ENCODE data around the gene KCND2.
"Not testable (repeated sequence)": the region's sequence is repeated elsewhere in the genome, so short reads cannot be mapped to it uniquely, and the experiment has no call there.

The KCND2 gene

DNA sequence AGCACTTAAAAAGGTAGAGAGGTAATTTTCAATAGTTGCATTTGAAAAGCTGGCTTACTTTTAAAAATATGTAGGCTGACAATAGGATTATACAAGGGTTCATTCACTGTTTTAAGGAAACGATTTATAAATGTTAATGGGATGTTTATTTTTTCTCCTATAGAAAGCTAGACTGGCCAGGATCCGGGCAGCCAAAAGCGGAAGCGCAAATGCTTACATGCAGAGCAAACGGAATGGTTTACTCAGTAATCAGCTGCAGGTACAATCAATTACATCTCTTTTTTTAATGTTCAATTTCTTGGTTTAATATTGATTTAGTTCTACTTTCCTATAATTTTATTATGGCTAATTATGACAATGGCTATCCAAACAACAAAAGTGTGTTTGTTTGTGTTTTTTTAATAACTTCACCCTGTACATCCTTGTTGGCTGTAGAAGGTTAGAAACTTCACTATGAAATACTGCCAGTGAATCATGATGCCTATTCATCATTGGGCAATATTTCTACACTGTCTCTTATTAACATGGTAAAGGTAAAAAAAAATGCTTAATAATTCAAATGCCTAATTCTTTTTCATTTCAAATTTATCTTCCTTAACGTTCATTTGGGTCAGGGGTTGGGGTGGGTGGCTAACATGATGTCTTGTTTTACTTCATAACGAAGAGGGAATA is 468.5 kb downstream of the KCND2 start:
- Mint-ChIP-seq H3K27me3 (peaks cover 14% of the 10 kb centered on the region), H3K4me1 (ENCODE audit: low read depth) (no peaks in the 10 kb centered on the region), H3K36me3 (ENCODE audit: low read depth) (no peaks in the 10 kb centered on the region), H3K27ac (no peak overlapping the region), H3K4me3 (no peak overlapping the region), H3K9me3 (no peaks in the 10 kb centered on the region)
- no peak for DNase-seq

DNA sequence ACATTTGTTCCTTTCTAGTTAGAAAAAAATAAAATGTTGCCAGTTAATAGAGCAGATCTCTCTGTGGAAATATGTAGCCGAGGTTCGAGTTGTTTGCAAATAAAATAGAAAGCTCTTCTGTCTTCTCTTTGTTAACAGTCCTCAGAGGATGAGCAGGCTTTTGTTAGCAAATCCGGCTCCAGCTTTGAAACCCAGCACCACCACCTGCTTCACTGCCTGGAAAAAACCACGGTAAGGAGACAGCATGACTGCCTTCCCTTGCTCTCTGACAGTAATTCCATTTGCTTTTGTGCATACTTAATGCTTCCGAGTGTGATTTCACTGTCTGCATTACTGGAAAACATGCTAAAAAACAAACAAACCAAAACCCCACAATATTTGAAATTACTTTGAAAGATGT is 469.4 kb downstream of the KCND2 start:
- Mint-ChIP-seq H3K36me3 (ENCODE audit: low read depth) (no peaks in the 10 kb centered on the region), H3K4me1 (ENCODE audit: low read depth) (no peaks in the 10 kb centered on the region), H3K27ac (no peak overlapping the region), H3K9me3 (no peaks in the 10 kb centered on the region), H3K27me3 (peaks cover 14% of the 10 kb centered on the region), H3K4me3 (no peak overlapping the region)
- no peak for DNase-seq

DNA sequence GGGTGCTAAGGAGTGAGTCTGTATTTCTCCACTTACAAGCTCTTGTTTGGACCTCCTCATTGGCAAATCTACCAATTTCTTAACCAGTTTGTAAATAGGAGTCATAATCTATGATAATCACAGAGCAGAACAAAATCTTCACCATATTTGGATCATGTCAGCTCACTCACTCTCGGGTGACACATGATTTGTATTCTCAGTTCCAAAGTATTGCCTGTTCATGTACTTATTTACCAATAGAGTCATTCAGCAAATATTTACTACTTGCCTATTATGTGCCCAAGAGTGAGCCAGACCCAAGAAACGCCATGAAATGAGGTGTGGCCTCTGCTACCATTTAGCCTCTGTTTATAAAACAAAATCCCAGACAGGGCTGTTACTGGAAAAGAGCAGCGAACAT is 470.2 kb downstream of the KCND2 start:
- Mint-ChIP-seq H3K27me3 (peaks cover 11% of the 10 kb centered on the region), H3K4me1 (ENCODE audit: low read depth) (no peaks in the 10 kb centered on the region), H3K4me3 (no peak overlapping the region), H3K9me3 (no peaks in the 10 kb centered on the region), H3K27ac (no peak overlapping the region), H3K36me3 (ENCODE audit: low read depth) (no peaks in the 10 kb centered on the region)
- no peak for DNase-seq

DNA sequence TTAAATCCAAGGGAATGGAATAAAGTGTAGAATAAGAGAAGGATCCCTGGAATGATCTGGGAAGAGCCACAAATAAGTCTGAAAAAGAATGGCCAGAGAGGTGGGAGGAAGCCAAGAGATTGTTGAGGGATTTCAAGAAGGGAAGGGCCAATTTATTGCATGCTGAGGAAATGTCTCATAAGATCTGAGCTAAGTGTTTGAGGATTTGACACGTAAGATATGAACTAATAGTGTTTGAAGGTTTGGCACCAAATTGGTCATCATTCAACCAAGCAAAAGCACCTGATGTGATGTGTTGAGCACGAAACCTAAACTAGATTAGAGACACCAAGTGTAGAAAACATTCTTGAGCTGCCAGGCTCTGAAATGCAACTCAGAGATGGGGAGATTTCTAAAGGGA is 487.1 kb downstream of the KCND2 start:
- H3K27ac Mint-ChIP-seq = no peak overlapping the region
- no peak for DNase-seq
- no peaks in the 10 kb centered on the region for H3K9me3 Mint-ChIP-seq

DNA sequence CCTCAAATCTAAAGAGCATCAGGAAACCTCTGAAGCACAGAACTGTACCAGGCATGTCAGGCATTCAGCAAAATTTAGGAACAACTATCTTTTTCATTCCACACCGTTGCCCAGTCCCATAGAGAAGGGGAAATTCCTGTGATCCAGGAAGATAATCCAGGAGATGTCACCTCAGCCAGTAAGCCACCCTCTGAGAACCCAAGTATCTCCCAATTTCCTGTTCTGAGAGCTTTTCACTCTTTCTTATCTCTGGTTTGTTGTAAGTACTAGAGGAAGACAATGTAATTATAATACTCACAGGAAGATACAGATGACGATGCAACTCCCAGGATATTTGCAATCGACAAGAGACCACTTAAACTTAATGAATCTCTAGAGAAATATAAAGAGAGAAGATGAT is 487.9 kb downstream of the KCND2 start:
- no peak for DNase-seq
- Mint-ChIP-seq H3K9me3 (no peaks in the 10 kb centered on the region), H3K27ac (no peak overlapping the region), H3K4me3 (no peak overlapping the region), H3K27me3 (peaks cover 3% of the 10 kb centered on the region), H3K4me1 (ENCODE audit: low read depth) (no peaks in the 10 kb centered on the region), H3K36me3 (ENCODE audit: low read depth) (no peaks in the 10 kb centered on the region)

More for the DNA sequence above, 487.1 kb downstream of the KCND2 start:
- peaks cover 6% of the 10 kb centered on the region for H3K27me3 Mint-ChIP-seq
- H3K4me1 Mint-ChIP-seq (ENCODE audit: low read depth) = no peaks in the 10 kb centered on the region
- no peaks in the 10 kb centered on the region for H3K36me3 Mint-ChIP-seq (ENCODE audit: low read depth)
- no peak overlapping the region for H3K4me3 Mint-ChIP-seq

DNA sequence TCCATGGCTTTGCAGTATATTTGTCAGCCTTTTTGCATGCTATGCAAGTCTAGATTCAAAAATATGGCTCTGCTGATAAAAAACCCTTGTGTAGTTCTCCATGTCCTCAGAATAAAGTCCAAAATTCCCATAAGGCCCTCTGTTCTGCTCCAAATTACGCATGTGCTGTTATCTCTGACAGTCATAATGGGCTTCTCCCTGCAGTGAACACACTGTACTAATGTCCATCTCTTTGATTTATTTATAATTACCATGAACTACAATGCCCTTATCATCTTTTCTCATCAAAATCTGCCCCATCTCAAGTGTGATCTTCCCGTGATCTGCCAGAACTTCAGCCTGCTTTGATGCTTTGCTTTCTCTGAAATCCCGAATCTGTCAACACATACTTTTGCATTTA is 497.2 kb downstream of the KCND2 start:
- no peak for DNase-seq
- H3K4me3 Mint-ChIP-seq = no peak overlapping the region
- H3K27ac Mint-ChIP-seq = no peak overlapping the region
- H3K36me3 Mint-ChIP-seq (ENCODE audit: low read depth) = no peaks in the 10 kb centered on the region
- H3K4me1 Mint-ChIP-seq (ENCODE audit: low read depth) = no peaks in the 10 kb centered on the region
- H3K27me3 Mint-ChIP-seq = peaks cover 3% of the 10 kb centered on the region
- no peaks in the 10 kb centered on the region for H3K9me3 Mint-ChIP-seq

DNA sequence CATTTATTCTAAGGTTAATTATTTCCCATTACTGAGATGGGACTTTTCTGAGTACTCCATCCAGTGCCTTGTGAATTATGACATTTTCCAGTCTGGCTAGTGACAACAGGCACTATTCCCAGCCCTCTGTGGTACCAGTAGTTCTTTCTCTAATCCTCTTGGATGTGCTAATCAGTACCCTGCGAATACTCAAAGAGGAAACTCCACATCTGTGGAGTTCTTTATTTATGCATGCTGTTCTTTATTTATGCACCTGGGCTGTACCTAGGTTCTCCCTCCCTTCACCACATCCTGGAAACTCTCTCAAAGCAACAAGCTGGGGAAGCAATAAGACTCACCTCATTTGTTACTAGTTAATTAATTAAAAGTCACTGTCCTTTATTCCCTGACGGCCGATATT is 501.5 kb downstream of the KCND2 start:
- no peak overlapping the region for H3K27ac Mint-ChIP-seq
- no peaks in the 10 kb centered on the region for H3K9me3 Mint-ChIP-seq
- H3K27me3 Mint-ChIP-seq = peaks cover 3% of the 10 kb centered on the region
- no peaks in the 10 kb centered on the region for H3K36me3 Mint-ChIP-seq (ENCODE audit: low read depth)
- no peak for DNase-seq
- no peaks in the 10 kb centered on the region for H3K4me1 Mint-ChIP-seq (ENCODE audit: low read depth)
- H3K4me3 Mint-ChIP-seq = no peak overlapping the region

DNA sequence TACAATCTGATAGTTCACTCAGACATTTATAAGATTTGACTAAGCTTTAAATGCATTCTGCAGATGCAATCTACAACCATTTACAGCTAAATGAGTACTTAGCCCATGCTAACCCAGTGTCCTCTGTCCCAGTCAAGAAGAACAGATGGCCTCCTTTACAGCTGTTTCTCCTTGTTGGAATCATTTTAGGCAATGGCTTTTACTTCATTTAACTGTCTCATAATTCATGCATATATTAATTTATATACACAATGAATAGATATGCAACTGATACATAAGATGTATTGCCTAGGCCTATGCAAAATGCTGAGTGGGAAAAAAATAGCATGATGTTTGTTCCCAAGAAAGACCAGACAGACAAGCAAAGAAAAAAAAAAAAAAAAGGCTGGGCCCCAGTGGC is 502.8 kb downstream of the KCND2 start:
- H3K4me1 Mint-ChIP-seq (ENCODE audit: low read depth) = no peaks in the 10 kb centered on the region
- H3K4me3 Mint-ChIP-seq = no peak overlapping the region
- peaks cover 3% of the 10 kb centered on the region for H3K27me3 Mint-ChIP-seq
- DNase-seq = no peak
- H3K27ac Mint-ChIP-seq = no peak overlapping the region
- no peaks in the 10 kb centered on the region for H3K36me3 Mint-ChIP-seq (ENCODE audit: low read depth)
- H3K9me3 Mint-ChIP-seq = no peaks in the 10 kb centered on the region

DNA sequence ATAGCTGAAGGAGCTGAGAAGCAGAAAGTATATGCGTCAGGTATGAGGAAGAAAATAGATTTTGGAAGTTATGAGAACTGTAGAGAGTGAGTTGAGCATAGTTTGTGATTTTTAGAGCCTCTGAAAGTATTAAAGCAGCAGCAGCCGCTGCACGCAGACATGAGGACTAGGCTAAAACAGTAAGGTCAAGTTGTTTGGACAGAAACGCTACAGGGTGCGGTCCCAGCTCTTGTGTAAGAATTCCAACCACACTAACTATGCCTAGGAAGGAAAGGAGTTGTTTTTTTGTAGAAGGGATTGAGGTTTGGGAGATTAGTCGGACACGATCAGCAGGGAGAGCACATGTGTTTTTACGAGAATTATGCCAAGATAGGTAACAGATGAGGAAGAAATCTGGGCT is 506.1 kb downstream of the KCND2 start:
- DNase-seq; H3K4me3 Mint-ChIP-seq; H3K9me3 Mint-ChIP-seq; H3K27ac Mint-ChIP-seq; H3K27me3 Mint-ChIP-seq; H3K4me1 Mint-ChIP-seq (ENCODE audit: low read depth); H3K36me3 Mint-ChIP-seq (ENCODE audit: low read depth): not testable (repeated sequence)

DNA sequence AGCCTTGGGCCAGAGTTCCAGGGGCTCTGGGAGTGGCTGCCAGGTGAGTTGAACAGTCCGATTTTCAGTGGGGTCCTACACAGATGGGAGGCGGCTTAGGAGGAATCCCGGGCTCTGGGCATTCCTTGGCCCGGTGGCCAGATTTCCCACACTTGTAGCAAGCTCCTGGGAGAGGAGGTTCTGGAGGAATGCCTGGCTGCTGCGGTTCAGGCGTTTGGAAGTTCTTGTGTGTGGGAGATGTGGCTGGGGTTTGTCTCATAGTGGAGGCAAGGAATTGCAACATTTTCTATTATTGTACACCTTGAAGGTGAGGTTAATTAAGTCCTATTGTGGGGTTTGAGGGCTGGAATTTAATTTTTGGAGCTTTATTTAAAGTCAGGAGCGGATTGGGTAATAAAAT is 507.5 kb downstream of the KCND2 start:
- not testable (repeated sequence) for H3K9me3 Mint-ChIP-seq; H3K4me3 Mint-ChIP-seq; H3K27ac Mint-ChIP-seq; H3K27me3 Mint-ChIP-seq; DNase-seq; H3K4me1 Mint-ChIP-seq (ENCODE audit: low read depth); H3K36me3 Mint-ChIP-seq (ENCODE audit: low read depth)

DNA sequence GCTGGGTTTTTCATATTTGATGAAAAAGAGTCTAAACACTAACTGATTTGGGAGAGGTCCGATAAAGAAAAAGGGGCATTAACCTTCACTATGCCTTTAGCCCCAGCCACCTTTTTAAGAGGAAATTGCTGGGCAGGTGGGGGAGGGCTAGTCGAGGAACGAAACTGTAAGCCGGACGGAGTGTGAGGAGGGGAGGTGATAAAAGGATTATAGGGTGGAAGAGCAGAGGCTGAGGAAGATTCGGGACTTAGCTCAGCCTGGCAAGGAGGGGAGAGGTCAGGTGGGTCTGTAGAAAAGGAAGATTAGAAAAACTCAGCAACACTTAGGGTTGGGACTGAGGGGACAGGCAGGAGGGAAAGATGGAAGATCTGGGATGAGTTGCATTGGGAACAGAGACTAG is 508.0 kb downstream of the KCND2 start:
- no peak for DNase-seq
- Mint-ChIP-seq H3K4me3 (no peak overlapping the region), H3K27ac (no peak overlapping the region), H3K9me3 (no peaks in the 10 kb centered on the region), H3K27me3 (no peaks in the 10 kb centered on the region), H3K36me3 (ENCODE audit: low read depth) (no peaks in the 10 kb centered on the region), H3K4me1 (ENCODE audit: low read depth) (no peaks in the 10 kb centered on the region)

DNA sequence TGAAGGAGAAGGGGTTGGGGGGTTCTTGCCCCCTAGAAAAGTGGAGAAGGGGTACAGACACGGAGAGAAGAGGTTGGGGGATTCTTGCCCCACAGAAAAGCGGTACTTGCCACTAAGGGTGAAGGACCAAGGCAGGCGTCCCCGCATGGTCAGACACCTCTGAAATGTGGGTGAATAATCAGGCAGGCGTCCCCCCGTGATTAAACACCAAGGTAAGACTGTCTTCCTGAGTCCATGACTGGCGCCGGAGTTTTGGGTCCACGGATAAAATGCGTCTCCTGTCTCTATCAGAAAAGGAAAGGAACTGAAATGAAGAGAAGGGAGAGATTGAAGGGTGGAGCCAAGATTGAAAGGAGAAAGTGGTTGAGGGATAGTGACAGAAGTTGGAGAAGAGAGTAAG is 508.9 kb downstream of the KCND2 start:
- not testable (repeated sequence) for H3K36me3 Mint-ChIP-seq (ENCODE audit: low read depth); H3K4me1 Mint-ChIP-seq (ENCODE audit: low read depth); H3K27ac Mint-ChIP-seq; H3K27me3 Mint-ChIP-seq; DNase-seq; H3K9me3 Mint-ChIP-seq; H3K4me3 Mint-ChIP-seq

DNA sequence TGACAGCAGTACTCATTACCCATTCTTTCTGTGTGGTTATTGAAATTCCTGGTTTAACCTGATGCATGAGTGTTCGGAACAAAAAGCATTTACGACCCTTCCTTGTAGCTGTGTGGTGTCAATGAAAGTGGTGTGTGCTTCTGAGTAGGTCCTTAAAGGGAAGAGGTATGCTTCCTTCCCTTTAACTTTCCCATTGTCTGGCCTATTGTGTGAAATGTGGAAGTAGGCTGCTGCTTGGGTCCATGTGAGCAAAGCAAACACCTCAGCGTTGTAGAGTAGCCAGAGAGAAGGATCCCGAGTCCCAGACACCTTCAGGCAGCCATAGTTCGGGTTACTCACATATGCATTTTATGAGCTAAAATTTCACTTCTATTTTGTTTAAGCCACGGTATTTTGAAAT is 510.3 kb downstream of the KCND2 start:
- Mint-ChIP-seq H3K27me3 (no peaks in the 10 kb centered on the region), H3K36me3 (ENCODE audit: low read depth) (no peaks in the 10 kb centered on the region), H3K9me3 (no peaks in the 10 kb centered on the region), H3K4me3 (no peak overlapping the region), H3K4me1 (ENCODE audit: low read depth) (no peaks in the 10 kb centered on the region), H3K27ac (no peak overlapping the region)
- no peak for DNase-seq

DNA sequence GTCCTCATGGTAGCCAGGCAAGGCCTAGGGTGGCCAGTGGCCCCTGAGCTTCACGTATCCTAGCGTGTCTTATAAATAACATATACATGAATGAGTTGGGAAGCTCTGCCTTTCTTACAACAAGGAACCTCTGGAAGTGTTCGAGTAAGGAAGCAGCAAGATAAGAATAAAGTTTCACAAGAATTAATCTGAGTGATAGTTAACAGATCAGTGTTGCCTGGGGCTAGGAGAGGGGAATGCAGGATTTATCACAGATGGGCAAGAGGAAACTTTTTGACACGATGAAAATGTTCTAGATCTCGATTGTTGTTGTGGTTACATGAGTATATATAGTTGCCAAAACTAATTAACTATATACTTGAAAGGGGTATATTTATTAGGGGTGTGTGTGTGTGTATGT is 510.7 kb downstream of the KCND2 start:
- H3K36me3 Mint-ChIP-seq (ENCODE audit: low read depth) = no peaks in the 10 kb centered on the region
- H3K4me3 Mint-ChIP-seq = no peak overlapping the region
- no peaks in the 10 kb centered on the region for H3K4me1 Mint-ChIP-seq (ENCODE audit: low read depth)
- no peaks in the 10 kb centered on the region for H3K27me3 Mint-ChIP-seq
- no peak for DNase-seq
- no peaks in the 10 kb centered on the region for H3K9me3 Mint-ChIP-seq
- no peak overlapping the region for H3K27ac Mint-ChIP-seq

DNA sequence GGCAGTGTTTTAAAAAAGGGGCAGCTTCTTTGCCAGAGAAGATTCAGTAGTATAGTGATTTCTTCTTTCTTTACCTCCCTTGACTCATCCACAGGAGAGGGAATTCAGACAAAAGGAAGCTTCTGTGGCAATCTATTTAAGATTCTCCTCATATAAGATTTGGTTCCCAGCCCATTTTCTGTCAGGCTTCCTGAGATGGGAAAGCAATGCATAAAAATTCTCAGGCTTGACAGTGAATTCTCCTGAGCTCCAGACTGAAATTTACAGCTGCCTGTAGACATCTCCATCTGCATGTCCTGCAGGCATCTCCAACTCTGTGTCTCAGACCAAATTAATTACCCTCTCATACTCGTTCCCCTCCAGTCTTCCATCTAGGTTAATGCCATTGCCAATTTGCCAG is 512.1 kb downstream of the KCND2 start:
- DNase-seq = no peak
- H3K9me3 Mint-ChIP-seq = no peaks in the 10 kb centered on the region
- no peaks in the 10 kb centered on the region for H3K27me3 Mint-ChIP-seq
- H3K4me1 Mint-ChIP-seq (ENCODE audit: low read depth) = no peaks in the 10 kb centered on the region
- H3K27ac Mint-ChIP-seq = no peak overlapping the region
- no peaks in the 10 kb centered on the region for H3K36me3 Mint-ChIP-seq (ENCODE audit: low read depth)
- H3K4me3 Mint-ChIP-seq = no peak overlapping the region

All from activated T-cell treated with anti-CD3 and anti-CD28 coated beads, Interleukin-2, amount 50 U/mL, for 24 hours (primary cell).